Measurements from ENCODE around the gene AGXT.

The AGXT gene

GRCh38 chr2:240858321-240858720 is 10.3 kb upstream of the AGXT start:
- H3K27ac ChIP-seq (ENCODE audit: low read length): no peak overlapping the region
- H3K27me3 ChIP-seq (ENCODE audit: control insufficient read depth, insufficient read depth, low read length): no peaks in the 10 kb centered on the region
- no peak overlapping the region for H3K4me3 ChIP-seq (ENCODE audit: low read length)
- H3K9ac ChIP-seq (ENCODE audit: low read length): no peak overlapping the region
- no peaks in the 10 kb centered on the region for H3K36me3 ChIP-seq (ENCODE audit: control insufficient read depth, low read depth, low read length)
- H3K9me3 ChIP-seq (ENCODE audit: control insufficient read depth, low read depth, low read length): no peaks in the 10 kb centered on the region
- no peaks in the 10 kb centered on the region for H3K4me1 ChIP-seq (ENCODE audit: control insufficient read depth, low read depth, low read length)

GRCh38 chr2:240858871-240859270 is 9.8 kb upstream of the AGXT start:
- Histone ChIP-seq H3K9me3 (ENCODE audit: control insufficient read depth, low read depth, low read length) (no peaks in the 10 kb centered on the region), H3K27ac (ENCODE audit: low read length) (no peak overlapping the region), H3K36me3 (ENCODE audit: control insufficient read depth, low read depth, low read length) (no peaks in the 10 kb centered on the region), H3K4me1 (ENCODE audit: control insufficient read depth, low read depth, low read length) (no peaks in the 10 kb centered on the region), H3K9ac (ENCODE audit: low read length) (no peak overlapping the region), H3K27me3 (ENCODE audit: control insufficient read depth, insufficient read depth, low read length) (no peaks in the 10 kb centered on the region), H3K4me3 (ENCODE audit: low read length) (no peak overlapping the region)

GRCh38 chr2:240861547-240861946 is 7.1 kb upstream of the AGXT start:
- Histone ChIP-seq H3K27me3 (ENCODE audit: control insufficient read depth, insufficient read depth, low read length) (no peaks in the 10 kb centered on the region), H3K36me3 (ENCODE audit: control insufficient read depth, low read depth, low read length) (no peaks in the 10 kb centered on the region), H3K4me1 (ENCODE audit: control insufficient read depth, low read depth, low read length) (no peaks in the 10 kb centered on the region)

GRCh38 chr2:240864475-240864874 is 4.1 kb upstream of the AGXT start:
- Histone ChIP-seq H3K4me3 (ENCODE audit: low read length) (no peak overlapping the region), H3K27ac (ENCODE audit: low read length) (no peak overlapping the region), H3K4me1 (ENCODE audit: control insufficient read depth, low read depth, low read length) (no peaks in the 10 kb centered on the region)

More at GRCh38 chr2:240861547-240861946, 7.1 kb upstream of the AGXT start:
- Histone ChIP-seq H3K27ac (ENCODE audit: low read length) (no peak overlapping the region), H3K9ac (ENCODE audit: low read length) (no peak overlapping the region), H3K9me3 (ENCODE audit: control insufficient read depth, low read depth, low read length) (no peaks in the 10 kb centered on the region), H3K4me3 (ENCODE audit: low read length) (no peak overlapping the region)

GRCh38 chr2:240865391-240865790 is 3.2 kb upstream of the AGXT start:
- H3K4me3 ChIP-seq (ENCODE audit: low read length): no peak overlapping the region
- H3K9me3 ChIP-seq (ENCODE audit: control insufficient read depth, low read depth, low read length): no peaks in the 10 kb centered on the region
- H3K36me3 ChIP-seq (ENCODE audit: control insufficient read depth, low read depth, low read length): no peaks in the 10 kb centered on the region
- H3K27me3 ChIP-seq (ENCODE audit: control insufficient read depth, insufficient read depth, low read length): no peaks in the 10 kb centered on the region
- H3K9ac ChIP-seq (ENCODE audit: low read length): no peak overlapping the region
- H3K27ac ChIP-seq (ENCODE audit: low read length): no peak overlapping the region
- no peaks in the 10 kb centered on the region for H3K4me1 ChIP-seq (ENCODE audit: control insufficient read depth, low read depth, low read length)

More at GRCh38 chr2:240864475-240864874, 4.1 kb upstream of the AGXT start:
- no peaks in the 10 kb centered on the region for H3K27me3 ChIP-seq (ENCODE audit: control insufficient read depth, insufficient read depth, low read length)
- no peak overlapping the region for H3K9ac ChIP-seq (ENCODE audit: low read length)
- no peaks in the 10 kb centered on the region for H3K36me3 ChIP-seq (ENCODE audit: control insufficient read depth, low read depth, low read length)
- H3K9me3 ChIP-seq (ENCODE audit: control insufficient read depth, low read depth, low read length): no peaks in the 10 kb centered on the region

GRCh38 chr2:240869109-240869955 is 708 bp downstream of the AGXT start:
- H3K36me3 ChIP-seq (ENCODE audit: control insufficient read depth, low read depth, low read length): no peaks in the 10 kb centered on the region
- H3K27ac ChIP-seq (ENCODE audit: low read length): no peak overlapping the region
- H3K4me3 ChIP-seq (ENCODE audit: low read length): no peak overlapping the region
- H3K9ac ChIP-seq (ENCODE audit: low read length): no peak overlapping the region
- no peaks in the 10 kb centered on the region for H3K9me3 ChIP-seq (ENCODE audit: control insufficient read depth, low read depth, low read length)
- no peaks in the 10 kb centered on the region for H3K27me3 ChIP-seq (ENCODE audit: control insufficient read depth, insufficient read depth, low read length)
- no peaks in the 10 kb centered on the region for H3K4me1 ChIP-seq (ENCODE audit: control insufficient read depth, low read depth, low read length)

GRCh38 chr2:240869956-240870875 is 1.6 kb downstream of the AGXT start:
- Histone ChIP-seq H3K4me3 (ENCODE audit: low read length) (no peak overlapping the region), H3K4me1 (ENCODE audit: control insufficient read depth, low read depth, low read length) (no peaks in the 10 kb centered on the region), H3K36me3 (ENCODE audit: control insufficient read depth, low read depth, low read length) (no peaks in the 10 kb centered on the region), H3K27ac (ENCODE audit: low read length) (no peak overlapping the region), H3K9me3 (ENCODE audit: control insufficient read depth, low read depth, low read length) (no peaks in the 10 kb centered on the region), H3K9ac (ENCODE audit: low read length) (no peak overlapping the region), H3K27me3 (ENCODE audit: control insufficient read depth, insufficient read depth, low read length) (no peaks in the 10 kb centered on the region)

GRCh38 chr2:240871071-240871958 is 2.7 kb downstream of the AGXT start:
- Histone ChIP-seq H3K4me1 (ENCODE audit: control insufficient read depth, low read depth, low read length) (no peaks in the 10 kb centered on the region), H3K27me3 (ENCODE audit: control insufficient read depth, insufficient read depth, low read length) (no peaks in the 10 kb centered on the region), H3K9me3 (ENCODE audit: control insufficient read depth, low read depth, low read length) (no peaks in the 10 kb centered on the region), H3K27ac (ENCODE audit: low read length) (no peak overlapping the region), H3K4me3 (ENCODE audit: low read length) (no peak overlapping the region), H3K9ac (ENCODE audit: low read length) (no peak overlapping the region), H3K36me3 (ENCODE audit: control insufficient read depth, low read depth, low read length) (no peaks in the 10 kb centered on the region)

- Histone ChIP-seq H3K27ac (ENCODE audit: low read length) (no peak overlapping the region), H3K4me3 (ENCODE audit: low read length) (no peak overlapping the region), H3K4me1 (ENCODE audit: control insufficient read depth, low read depth, low read length) (no peaks in the 10 kb centered on the region), H3K9me3 (ENCODE audit: control insufficient read depth, low read depth, low read length) (no peaks in the 10 kb centered on the region), H3K36me3 (ENCODE audit: control insufficient read depth, low read depth, low read length) (no peaks in the 10 kb centered on the region), H3K27me3 (ENCODE audit: control insufficient read depth, insufficient read depth, low read length) (no peaks in the 10 kb centered on the region), H3K9ac (ENCODE audit: low read length) (no peak overlapping the region)
Observed at GRCh38 chr2:240872317-240873097, 3.9 kb downstream of the AGXT start.

GRCh38 chr2:240873098-240873788 is 4.6 kb downstream of the AGXT start:
- no peaks in the 10 kb centered on the region for H3K4me1 ChIP-seq (ENCODE audit: control insufficient read depth, low read depth, low read length)
- H3K36me3 ChIP-seq (ENCODE audit: control insufficient read depth, low read depth, low read length): no peaks in the 10 kb centered on the region
- H3K9ac ChIP-seq (ENCODE audit: low read length): no peak overlapping the region
- no peaks in the 10 kb centered on the region for H3K9me3 ChIP-seq (ENCODE audit: control insufficient read depth, low read depth, low read length)
- no peak overlapping the region for H3K27ac ChIP-seq (ENCODE audit: low read length)
- no peak overlapping the region for H3K4me3 ChIP-seq (ENCODE audit: low read length)
- H3K27me3 ChIP-seq (ENCODE audit: control insufficient read depth, insufficient read depth, low read length): no peaks in the 10 kb centered on the region

Measured in iPS-18a (cell line).